ENCODE measurements around the gene GNA14.
"Not testable (repeated sequence)": the region's sequence is repeated elsewhere in the genome, so short reads cannot be mapped to it uniquely, and the experiment has no call there.

Gene GNA14

DNA sequence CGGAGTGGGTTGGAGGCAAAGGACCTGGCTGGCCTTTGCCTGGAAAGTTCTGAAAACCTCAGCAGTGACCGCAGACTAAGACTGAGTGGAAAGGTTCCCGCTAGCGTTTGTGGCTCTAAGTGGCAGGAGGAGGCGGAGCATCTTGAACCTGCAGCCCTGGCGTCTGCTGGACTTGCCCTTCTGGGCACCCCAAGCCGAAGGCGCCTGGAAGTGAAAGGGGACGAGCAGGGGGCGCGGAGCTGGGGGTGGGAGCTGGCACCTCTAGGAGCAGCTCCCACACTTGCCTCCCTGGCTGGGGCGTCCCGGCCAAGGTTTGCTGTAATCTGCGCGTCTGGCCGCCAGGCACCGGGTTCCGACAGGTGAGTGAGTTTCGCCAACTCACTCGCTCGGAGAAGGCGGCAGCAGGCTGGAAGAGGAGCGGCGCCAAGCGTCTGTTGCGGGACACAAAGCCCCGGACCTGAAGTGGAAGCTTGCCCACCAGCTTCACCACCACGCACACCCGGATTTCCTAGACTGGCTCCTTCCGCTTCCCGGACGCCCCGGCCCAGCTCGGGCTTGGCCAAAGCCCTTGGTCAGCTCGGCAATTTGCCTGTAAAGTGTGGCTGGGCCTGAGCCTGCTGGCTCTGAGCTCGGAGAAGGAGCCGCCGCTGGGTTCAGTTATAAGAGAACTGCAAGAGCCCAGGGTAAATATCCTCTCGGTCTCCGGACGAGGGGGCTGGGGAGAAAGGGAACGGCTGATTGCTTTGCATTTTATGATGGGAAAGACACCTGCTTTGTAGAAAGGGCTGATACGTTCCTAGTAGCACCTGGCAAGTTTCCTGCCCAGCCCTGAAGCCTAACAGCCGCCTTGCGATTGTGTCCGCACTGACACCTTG is at the start of gene GNA14:
Gene GNA14, minus strand, starts transcription at position 89 of the 875 bp plus-strand sequence. CDS start 529 bp downstream, outside the sequence.
- no peaks in the 10 kb centered on the region for H3K4me1 ChIP-seq
- H3K4me3 ChIP-seq, result no peak within 1 kb of the TSS
- no peaks in the 10 kb centered on the region for H3K36me3 ChIP-seq (replicated peaks)
- H3K9me3 ChIP-seq, result no peaks in the 10 kb centered on the region
- no peaks in the 10 kb centered on the region for H3K27me3 ChIP-seq (ENCODE audit: low read depth)
- in situ Hi-C loops (cut with MboI; ENCODE audit: low sequenced_read_pairs), result no loop called here
- DNase-seq (ENCODE audit: low spot score in 2 of 2), result no peak

- no peak overlapping the region for H3K4me3 ChIP-seq
- no peaks in the 10 kb centered on the region for H3K4me1 ChIP-seq
- H3K9me3 ChIP-seq, result no peaks in the 10 kb centered on the region
- in situ Hi-C loops (cut with MboI; ENCODE audit: low sequenced_read_pairs), result no loop called here
- H3K36me3 ChIP-seq (replicated peaks), result no peaks in the 10 kb centered on the region
- DNase-seq (ENCODE audit: low spot score in 2 of 2), result no peak
- H3K27me3 ChIP-seq (ENCODE audit: low read depth), result no peaks in the 10 kb centered on the region; the same call in 1 of the 2 replicates
These were observed 49.3 kb upstream of the GNA14 start for GRCh38 chr9:77697238-77697984.

DNA sequence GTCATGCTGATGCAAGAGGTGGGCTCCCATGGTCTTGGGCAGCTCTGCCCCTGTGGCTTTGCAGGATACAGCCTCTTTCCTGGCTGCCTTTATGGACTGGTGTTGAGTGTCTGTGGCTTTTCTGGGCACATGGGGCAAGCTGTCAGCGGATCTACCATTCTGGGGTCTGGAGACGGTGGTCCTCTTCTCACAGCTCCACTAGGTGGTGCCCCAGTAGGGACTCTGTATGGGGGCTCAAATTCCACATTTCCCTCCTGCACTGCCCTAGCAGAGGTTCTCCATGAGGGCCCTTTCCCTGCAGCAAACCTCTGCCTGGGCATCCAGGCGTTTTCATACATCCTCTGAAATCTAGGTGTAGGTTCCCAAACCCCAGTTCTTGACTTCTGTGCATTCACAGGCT is 42.6 kb upstream of the GNA14 start:
- in situ Hi-C loops (cut with MboI; ENCODE audit: low sequenced_read_pairs); H3K9me3 ChIP-seq; H3K27me3 ChIP-seq (ENCODE audit: low read depth); DNase-seq (ENCODE audit: low spot score in 2 of 2); H3K4me1 ChIP-seq; H3K36me3 ChIP-seq (replicated peaks); H3K4me3 ChIP-seq: not testable (repeated sequence)

DNA sequence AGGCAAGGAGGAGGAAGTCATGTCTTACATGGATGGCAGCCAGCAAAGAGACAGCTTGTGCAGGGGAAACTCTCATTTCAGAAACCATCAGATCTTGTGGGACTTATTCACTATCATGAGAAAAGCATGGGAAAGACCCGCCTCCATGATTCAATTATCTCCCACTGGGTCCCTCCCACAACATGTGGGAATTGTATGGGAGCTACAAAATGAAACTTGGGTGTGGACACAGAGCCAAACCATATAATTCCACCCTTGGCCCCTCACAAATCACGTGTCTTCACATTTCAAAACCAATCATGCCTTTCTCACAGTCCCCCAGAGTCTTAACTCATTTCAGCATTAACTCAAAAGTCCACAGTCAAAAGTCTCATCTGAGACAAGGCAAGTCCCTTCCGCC is 42.0 kb upstream of the GNA14 start:
- DNase-seq (ENCODE audit: low spot score in 2 of 2), result not testable (repeated sequence)

GRCh38 chr9:77687737-77688136 is 39.6 kb upstream of the GNA14 start:
- in situ Hi-C loops (cut with MboI; ENCODE audit: low sequenced_read_pairs); H3K9me3 ChIP-seq; H3K36me3 ChIP-seq (replicated peaks); H3K4me1 ChIP-seq; H3K27me3 ChIP-seq (ENCODE audit: low read depth); H3K4me3 ChIP-seq: not testable (repeated sequence)
- DNase-seq (ENCODE audit: low spot score in 2 of 2), result peak in 1 of 2 experiments; percentile 59

More for the DNA sequence above, 42.0 kb upstream of the GNA14 start:
- H3K27me3 ChIP-seq (ENCODE audit: low read depth); H3K4me1 ChIP-seq; H3K36me3 ChIP-seq (replicated peaks); H3K9me3 ChIP-seq; H3K4me3 ChIP-seq; in situ Hi-C loops (cut with MboI; ENCODE audit: low sequenced_read_pairs): not testable (repeated sequence)

DNA sequence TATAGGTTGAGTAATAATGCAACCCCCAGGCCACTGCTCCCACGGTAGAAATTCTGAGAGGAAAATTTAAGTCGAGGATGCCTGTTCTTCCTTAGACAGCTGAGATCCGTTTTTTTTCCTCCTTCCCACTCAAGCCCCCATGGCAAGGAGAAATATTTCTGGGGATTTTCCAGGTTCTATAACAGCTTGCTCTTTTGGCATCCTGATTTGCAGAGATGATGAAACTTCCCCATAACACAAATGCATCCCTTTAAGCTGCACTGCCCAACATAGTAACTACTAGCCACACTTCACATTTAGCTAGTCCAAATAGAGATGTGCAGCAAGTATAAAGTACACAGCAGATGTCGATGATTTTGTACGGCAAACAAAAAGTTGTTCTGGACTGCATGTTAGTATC is 32.5 kb upstream of the GNA14 start:
- no peak for DNase-seq (ENCODE audit: low spot score in 2 of 2)
- in situ Hi-C loops (cut with MboI; ENCODE audit: low sequenced_read_pairs), result no loop called here
- no peaks in the 10 kb centered on the region for H3K9me3 ChIP-seq
- H3K4me3 ChIP-seq, result no peak overlapping the region
- H3K36me3 ChIP-seq (replicated peaks), result no peaks in the 10 kb centered on the region
- H3K27me3 ChIP-seq (ENCODE audit: low read depth), result no peaks in the 10 kb centered on the region
- no peaks in the 10 kb centered on the region for H3K4me1 ChIP-seq

DNA sequence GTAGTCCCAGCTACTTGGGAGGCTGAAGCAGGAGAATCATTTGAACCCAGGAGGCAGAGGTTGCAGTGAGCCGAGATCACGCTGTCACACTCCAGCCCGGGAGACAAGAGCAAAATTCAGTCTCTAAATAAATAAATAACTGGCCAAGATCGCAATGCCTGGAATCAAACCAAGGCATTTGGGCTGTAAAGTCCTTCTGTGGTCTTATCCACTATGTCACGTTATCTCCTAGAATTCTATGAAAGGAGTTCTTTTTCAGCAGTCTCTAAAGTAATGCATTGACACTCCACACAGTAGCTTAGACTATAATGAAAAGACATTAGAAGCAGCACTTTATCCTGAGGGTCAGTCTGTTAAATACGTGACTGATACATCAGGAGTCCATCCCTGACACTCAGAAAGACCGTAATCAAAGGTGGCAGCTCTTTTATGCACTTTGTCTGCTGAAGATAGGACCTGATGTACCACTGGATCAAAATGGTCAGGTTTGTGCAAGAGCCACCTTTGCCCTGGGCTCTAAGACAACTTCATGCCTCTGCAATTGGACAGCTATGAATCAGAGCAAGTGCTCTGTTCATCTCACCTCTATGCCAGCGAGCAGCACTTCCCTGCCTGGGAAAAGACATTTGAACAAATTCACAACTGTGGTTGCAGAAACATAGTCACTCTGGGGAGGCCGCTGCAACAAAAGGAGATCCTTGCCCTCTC is 31.7 kb upstream of the GNA14 start:
- in situ Hi-C loops (cut with MboI; ENCODE audit: low sequenced_read_pairs), result no loop called here
- no peaks in the 10 kb centered on the region for H3K9me3 ChIP-seq
- no peaks in the 10 kb centered on the region for H3K4me1 ChIP-seq
- no peaks in the 10 kb centered on the region for H3K27me3 ChIP-seq (ENCODE audit: low read depth)
- H3K36me3 ChIP-seq (replicated peaks), result no peaks in the 10 kb centered on the region
- no peak for DNase-seq (ENCODE audit: low spot score in 2 of 2)
- no peak overlapping the region for H3K4me3 ChIP-seq

GRCh38 chr9:77679088-77679487 is 31.0 kb upstream of the GNA14 start:
- Histone ChIP-seq H3K9me3 (no peaks in the 10 kb centered on the region), H3K4me1 (no peaks in the 10 kb centered on the region), H3K27me3 (ENCODE audit: low read depth) (no peaks in the 10 kb centered on the region), H3K36me3 (replicated peaks) (no peaks in the 10 kb centered on the region), H3K4me3 (no peak overlapping the region)
- DNase-seq (ENCODE audit: low spot score in 2 of 2), result no peak
- in situ Hi-C loops (cut with MboI; ENCODE audit: low sequenced_read_pairs), result no loop called here

DNA sequence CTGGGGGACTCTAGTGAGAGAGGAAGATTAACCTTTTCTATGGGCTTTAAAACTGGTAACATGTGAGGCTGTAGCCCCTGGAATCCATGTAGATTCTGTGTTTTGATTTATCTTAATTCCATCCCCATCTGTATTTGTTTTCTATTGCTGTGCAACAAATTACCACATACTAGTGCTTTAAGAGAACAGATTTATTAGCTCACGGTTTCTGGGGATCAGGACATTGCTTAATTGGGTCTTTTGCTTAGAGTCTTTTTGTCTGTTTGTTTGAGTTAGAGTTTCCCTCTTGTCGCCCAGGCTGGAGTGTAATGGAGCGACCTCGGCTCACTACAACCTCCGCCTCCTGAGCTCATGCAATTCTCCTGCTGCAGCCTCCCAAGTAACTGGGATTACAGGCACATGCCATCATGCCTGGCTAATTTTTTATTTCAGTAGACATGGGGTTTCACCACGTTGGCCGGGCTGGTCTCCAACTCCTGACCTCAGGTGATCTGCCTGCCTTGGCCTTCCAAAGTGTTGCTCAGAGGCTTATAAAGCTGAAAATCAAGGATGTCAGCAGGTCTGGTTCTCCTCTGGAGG is 29.9 kb upstream of the GNA14 start:
- in situ Hi-C loops (cut with MboI; ENCODE audit: low sequenced_read_pairs), result no loop called here
- no peaks in the 10 kb centered on the region for H3K4me1 ChIP-seq
- H3K36me3 ChIP-seq (replicated peaks), result no peaks in the 10 kb centered on the region
- H3K4me3 ChIP-seq, result no peak overlapping the region
- no peaks in the 10 kb centered on the region for H3K27me3 ChIP-seq (ENCODE audit: low read depth)
- no peak for DNase-seq (ENCODE audit: low spot score in 2 of 2)
- H3K9me3 ChIP-seq, result no peaks in the 10 kb centered on the region

- in situ Hi-C loops (cut with MboI; ENCODE audit: low sequenced_read_pairs), result no loop called here
- DNase-seq (ENCODE audit: low spot score in 2 of 2), result no peak
- no peak overlapping the region for H3K4me3 ChIP-seq
These were observed 29.3 kb upstream of the GNA14 start for GRCh38 chr9:77677397-77677796.

DNA sequence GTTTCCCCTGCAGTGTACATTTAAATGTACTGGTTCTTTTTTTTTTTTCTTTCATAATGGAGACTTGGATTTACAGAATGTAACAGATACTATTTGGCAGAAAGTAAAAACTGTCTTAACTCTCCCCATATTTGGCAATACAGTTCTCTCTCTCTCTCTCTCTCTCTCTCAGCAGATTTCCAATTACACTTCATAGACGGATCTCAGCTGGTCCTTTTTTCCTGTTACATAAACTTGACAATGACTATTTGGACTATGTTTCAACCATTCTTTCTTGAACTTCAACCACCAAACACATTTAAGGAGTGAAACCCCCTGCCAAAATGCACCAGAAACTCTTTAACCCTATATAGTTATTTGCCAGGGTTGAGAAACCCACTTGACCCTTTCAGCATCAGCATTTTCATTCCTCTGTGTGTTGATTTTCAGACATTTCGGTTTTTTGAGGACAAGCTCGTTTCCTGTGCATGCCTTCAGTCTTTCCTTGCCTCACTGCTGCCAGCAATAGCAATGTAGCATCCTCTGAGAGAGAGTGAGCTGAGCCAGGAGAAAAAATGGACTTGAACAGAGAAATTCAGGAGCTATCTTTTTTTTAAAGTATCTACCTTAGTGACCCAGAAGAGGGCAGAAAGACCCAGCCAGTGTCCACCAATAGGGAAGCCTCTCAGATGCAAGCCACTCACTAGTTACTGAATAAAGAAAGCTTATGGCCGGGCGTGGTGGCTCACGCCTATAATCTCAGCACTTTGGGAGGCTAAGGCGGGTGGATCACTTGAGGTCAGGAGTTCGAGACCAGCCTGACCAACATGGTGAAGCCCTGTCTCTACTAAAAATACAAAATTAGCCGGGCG is 26.0 kb upstream of the GNA14 start:
- no peak for DNase-seq (ENCODE audit: low spot score in 2 of 2)
- H3K27me3 ChIP-seq (ENCODE audit: low read depth), result no peaks in the 10 kb centered on the region
- no peak overlapping the region for H3K4me3 ChIP-seq
- in situ Hi-C loops (cut with MboI; ENCODE audit: low sequenced_read_pairs), result no loop called here
- no peaks in the 10 kb centered on the region for H3K36me3 ChIP-seq (replicated peaks)
- no peaks in the 10 kb centered on the region for H3K4me1 ChIP-seq
- H3K9me3 ChIP-seq, result no peaks in the 10 kb centered on the region

More at GRCh38 chr9:77677397-77677796, 29.3 kb upstream of the GNA14 start:
- Histone ChIP-seq H3K27me3 (ENCODE audit: low read depth) (no peaks in the 10 kb centered on the region), H3K36me3 (replicated peaks) (no peaks in the 10 kb centered on the region), H3K9me3 (no peaks in the 10 kb centered on the region), H3K4me1 (no peaks in the 10 kb centered on the region)

DNA sequence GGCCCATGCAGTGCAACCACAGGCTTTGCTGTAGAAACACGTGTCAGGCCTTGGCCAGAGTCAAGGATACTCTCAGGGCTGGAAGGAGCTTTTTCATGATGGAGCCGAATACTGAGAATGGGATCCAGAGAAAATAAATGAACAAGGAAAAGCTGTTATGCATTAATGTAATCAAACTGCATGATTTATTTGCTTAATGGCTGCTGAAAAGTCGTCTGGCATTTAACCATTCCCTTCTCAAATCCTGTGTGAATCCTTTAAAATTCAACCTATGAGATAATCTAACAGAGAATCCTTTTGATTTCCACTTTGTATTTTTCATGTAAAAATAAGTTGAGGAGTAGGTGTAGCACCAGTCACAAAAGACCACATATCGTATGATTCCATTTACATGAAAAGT is 24.1 kb upstream of the GNA14 start:
- Histone ChIP-seq H3K36me3 (replicated peaks) (no peaks in the 10 kb centered on the region), H3K9me3 (no peaks in the 10 kb centered on the region), H3K4me3 (no peak overlapping the region), H3K27me3 (ENCODE audit: low read depth) (no peaks in the 10 kb centered on the region), H3K4me1 (no peaks in the 10 kb centered on the region)
- in situ Hi-C loops (cut with MboI; ENCODE audit: low sequenced_read_pairs), result no loop called here
- no peak for DNase-seq (ENCODE audit: low spot score in 2 of 2)

DNA sequence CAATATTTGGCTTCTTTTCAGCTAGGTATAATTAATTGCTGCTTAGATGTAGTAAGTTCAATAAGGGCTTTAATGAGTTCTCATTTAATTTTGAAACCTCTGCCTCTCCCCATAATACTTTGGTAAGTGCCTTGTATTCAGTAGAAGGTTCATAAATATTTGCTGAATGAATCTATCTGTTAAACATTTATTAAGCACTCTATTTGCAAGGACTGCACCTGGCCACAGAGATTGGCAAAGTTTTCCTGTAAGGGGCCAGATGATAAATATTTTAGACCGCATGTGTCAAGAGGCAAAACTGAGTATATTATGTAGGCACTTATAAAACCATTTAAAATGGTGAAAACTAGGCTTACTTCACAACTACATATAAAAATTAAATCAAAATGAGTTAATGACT is 19.0 kb upstream of the GNA14 start:
- H3K4me1 ChIP-seq, result no peaks in the 10 kb centered on the region
- in situ Hi-C loops (cut with MboI; ENCODE audit: low sequenced_read_pairs), result no loop called here
- H3K27me3 ChIP-seq (ENCODE audit: low read depth), result no peaks in the 10 kb centered on the region
- no peaks in the 10 kb centered on the region for H3K36me3 ChIP-seq (replicated peaks)
- no peak overlapping the region for H3K4me3 ChIP-seq
- no peak for DNase-seq (ENCODE audit: low spot score in 2 of 2)
- no peaks in the 10 kb centered on the region for H3K9me3 ChIP-seq
